ENCODE measurements around the gene LRRC15.

Gene LRRC15

DNA sequence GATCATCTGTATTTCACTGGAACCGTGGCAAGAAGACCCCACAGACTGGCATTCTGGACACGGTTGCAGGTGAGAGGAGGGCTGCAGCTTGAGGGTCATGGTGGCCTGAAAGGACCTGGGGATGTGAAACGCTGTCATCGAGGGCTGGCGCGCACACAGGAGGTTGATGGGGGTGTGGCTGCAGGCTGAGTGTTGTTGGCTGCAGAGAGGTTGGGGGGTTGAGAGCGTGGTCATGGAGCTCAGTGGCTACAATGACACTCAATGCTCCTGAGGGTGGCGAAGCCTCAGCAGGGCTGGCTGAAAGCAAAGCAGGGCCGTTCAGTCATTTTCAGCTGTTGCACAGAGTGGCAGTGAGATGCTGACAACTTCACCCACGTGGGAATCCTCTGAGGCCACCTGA is 39.4 kb downstream of the LRRC15 start:
- no peak for DNase-seq

DNA sequence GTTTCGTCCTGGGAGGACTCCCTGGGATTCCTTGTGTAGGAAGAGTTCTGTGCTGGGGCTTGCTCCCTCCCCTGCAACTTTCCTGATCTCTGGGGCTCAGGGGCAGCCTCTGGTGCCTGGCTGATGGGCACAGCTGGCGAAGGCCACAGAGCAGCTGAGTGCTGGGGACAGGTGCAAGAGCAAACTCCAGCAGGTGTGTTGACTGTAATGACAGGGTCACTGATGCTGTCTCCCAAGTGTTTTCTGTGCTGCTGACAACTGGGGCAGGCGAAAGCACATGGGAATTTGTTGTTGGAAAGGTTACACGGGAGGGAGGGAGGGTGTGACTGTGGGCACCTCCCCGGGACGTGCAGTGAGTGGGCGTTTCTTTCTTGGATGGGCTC is 40.0 kb downstream of the LRRC15 start:
- no peak for DNase-seq

DNA sequence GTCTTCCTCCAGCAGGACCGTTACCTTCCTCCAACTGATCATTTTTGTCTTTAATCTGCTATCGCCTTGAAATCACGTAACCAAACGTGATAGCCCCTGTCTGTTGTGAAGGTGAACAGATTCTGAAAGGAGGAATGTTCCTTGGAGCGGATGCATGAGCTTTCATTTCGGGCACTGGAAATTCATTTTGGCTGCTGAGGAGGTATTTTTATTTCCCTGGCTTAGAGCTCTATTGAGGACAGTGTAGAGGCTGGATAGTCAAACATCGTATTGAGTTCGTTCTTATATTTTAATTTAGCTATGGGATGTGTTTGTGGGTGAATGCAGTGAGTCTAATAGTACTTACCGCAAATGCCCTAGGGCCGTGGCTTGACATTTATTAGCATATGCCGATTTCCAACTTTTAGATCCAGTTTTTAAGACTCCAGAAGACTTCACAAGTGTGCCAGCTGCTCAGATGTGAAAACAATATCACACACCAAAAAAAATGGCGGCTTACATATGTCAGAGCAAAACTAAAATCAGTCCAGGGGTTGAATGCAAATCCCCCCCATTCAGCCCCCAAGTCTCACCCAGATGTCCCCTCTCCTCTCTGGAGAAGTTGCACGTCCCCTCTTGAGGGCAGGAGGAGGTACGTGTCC is 40.5 kb downstream of the LRRC15 start:
- no peak for DNase-seq

- DNase-seq, result no peak
These were observed 41.4 kb downstream of the LRRC15 start for GRCh38 chr3:194328053-194328657.

DNA sequence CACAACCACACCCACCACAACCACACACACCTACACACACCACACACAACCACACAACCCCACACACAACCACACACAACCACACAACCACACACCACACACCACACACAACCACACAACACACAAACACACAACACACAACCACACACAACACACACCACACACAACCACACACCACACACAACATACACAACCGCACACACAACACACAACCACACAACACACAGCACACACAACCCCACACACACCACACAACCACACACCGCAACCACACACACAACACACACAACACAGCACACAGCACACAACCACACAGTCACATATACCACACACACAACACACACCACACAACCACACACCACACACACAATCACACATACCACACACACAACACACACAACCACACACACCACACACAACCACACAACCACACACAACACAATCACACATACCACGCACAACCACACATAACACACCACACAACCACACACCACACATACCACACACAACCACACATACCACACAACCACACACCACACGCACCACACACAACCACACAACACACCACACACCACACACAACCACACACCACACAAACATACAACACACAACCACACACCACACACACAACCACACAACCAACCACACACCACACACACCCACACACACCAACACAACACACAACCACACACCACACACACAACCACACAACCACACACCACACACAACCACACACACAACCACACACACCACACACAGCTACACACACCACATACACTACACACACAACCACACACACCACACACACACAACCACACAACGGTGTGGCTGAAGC is 42.1 kb downstream of the LRRC15 start:
- DNase-seq, result no peak

DNA sequence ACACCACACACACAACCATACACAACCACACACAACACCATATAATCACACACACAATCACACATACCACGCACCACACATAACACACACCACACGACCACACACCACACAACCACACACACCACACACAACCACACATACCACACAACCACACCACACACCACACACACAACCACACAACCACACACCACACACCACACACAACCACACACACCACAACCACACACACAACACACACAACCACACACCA is 42.6 kb downstream of the LRRC15 start:
- no peak for DNase-seq

GRCh38 chr3:194326192-194326967 is 43.2 kb downstream of the LRRC15 start:
- no peak for DNase-seq

- DNase-seq, result no peak
These were observed 44.0 kb downstream of the LRRC15 start for GRCh38 chr3:194325424-194326153.

DNA sequence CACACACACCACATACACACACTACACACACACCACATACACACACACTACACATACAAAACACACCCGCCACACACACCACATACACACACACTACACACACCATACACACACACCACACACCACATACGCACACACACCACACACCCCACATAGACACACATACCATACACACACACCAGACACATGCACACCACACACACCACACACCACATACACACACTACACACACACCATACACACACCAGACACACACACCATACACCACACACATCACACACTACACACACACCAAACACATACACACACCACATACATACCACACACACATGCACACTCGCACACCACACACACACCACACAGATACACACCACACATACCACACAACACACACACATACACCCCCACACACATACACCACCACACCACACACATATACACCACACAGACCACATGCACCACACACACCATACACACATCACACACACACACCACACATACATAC is 44.7 kb downstream of the LRRC15 start:
- no peak for DNase-seq

GRCh38 chr3:194323785-194324735 is 45.5 kb downstream of the LRRC15 start:
- DNase-seq, result no peak

GRCh38 chr3:194322678-194323211 is 46.8 kb downstream of the LRRC15 start:
- DNase-seq, result no peak

GRCh38 chr3:194321693-194322640 is 47.6 kb downstream of the LRRC15 start:
- DNase-seq, result no peak

DNA sequence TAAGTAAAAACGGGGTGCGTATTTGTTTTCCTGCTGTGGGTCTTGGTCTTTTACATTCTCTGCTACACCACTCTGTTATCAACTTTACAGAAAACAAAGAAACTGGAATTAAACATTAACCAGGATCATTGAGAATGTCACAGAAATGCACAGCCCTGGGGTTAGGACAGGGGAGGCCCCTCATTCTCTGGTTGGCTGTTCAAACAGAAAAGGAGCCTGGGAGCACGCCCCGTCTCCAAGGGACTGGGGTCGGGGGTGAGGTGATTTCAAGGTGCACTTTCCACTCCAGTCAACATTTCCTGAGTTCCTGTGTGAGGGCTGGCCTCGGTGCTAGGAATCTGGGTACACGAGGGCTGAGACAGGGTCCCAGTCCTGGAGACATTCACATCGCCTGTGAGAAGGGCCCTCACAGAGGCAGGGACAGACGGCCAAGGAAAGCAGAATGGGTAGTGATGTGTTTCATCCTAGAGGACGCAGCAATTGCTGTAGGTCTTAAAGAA is 48.7 kb downstream of the LRRC15 start:
- no peak for DNase-seq

GRCh38 chr3:194320100-194320499 is 49.4 kb downstream of the LRRC15 start:
- DNase-seq, result no peak

DNA sequence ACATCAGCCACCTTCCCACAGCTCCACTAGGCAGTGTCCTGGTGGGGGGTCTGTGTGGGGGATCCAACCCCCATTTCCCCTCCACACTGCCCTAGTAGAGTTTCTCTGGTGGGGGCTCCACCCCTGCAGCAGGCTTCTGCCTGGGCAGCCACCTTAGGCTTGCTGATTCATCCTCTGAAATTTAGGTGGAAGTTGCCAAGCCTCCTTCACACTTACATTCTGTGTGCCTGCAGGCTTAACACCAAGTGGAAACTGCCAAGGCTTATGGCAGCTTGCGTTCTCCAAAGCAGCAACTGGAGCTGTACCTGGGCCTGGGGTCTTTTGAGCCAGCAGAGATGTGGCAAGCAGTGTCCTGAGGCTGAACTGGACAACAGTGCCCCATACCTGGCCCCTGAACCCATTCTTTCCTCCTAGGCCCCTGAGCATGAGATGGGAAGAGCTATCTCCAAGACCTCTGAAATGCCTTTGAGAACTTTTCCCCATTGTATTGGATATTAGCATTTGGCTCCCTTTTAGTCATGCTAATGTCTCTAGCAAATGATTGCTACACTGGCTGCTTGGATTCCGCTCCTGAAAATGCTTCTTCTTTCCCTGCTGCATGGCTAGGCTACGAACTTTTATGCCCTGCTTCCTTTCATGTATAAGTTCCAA is 50.9 kb downstream of the LRRC15 start:
- no peak for DNase-seq

DNA sequence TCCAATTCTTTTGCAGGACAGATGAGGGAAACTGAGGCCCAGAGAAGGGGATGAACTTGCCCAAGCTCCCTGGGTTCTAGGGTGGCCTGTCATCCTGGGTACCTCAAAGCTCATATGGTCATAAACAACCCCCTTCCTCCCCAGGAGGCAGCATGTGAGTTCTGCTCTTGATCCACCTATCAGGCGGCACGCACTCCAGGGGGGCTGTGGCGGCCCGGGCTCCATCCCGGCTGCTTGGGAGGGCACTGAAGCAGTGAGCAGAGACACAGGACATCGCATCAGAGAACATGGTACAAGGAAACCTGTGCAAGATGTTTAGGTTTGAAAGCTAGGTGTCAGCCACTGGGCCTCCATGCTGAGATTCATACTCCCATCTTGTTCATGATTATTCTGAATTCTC is 52.6 kb downstream of the LRRC15 start:
- no peak for DNase-seq

DNA sequence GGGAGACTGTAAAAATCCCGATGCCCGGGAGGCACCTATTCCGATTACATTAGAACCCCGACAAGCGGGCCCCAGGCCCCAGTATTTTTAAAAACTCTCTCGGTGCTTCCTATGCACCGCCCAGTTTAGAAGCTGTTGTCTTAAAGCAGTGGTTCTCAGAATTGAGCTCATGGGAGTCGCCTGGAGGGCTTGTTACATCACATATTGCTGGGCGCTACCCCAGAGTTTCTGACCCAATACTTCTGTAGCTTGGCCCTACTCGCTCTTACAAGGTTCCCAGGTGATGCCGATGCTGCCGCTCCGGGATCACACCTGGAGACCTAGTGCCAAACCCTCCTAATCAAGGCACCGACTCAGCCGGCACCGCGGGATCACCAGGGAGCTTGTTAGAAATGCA is 53.6 kb downstream of the LRRC15 start:
- no peak for DNase-seq

DNA sequence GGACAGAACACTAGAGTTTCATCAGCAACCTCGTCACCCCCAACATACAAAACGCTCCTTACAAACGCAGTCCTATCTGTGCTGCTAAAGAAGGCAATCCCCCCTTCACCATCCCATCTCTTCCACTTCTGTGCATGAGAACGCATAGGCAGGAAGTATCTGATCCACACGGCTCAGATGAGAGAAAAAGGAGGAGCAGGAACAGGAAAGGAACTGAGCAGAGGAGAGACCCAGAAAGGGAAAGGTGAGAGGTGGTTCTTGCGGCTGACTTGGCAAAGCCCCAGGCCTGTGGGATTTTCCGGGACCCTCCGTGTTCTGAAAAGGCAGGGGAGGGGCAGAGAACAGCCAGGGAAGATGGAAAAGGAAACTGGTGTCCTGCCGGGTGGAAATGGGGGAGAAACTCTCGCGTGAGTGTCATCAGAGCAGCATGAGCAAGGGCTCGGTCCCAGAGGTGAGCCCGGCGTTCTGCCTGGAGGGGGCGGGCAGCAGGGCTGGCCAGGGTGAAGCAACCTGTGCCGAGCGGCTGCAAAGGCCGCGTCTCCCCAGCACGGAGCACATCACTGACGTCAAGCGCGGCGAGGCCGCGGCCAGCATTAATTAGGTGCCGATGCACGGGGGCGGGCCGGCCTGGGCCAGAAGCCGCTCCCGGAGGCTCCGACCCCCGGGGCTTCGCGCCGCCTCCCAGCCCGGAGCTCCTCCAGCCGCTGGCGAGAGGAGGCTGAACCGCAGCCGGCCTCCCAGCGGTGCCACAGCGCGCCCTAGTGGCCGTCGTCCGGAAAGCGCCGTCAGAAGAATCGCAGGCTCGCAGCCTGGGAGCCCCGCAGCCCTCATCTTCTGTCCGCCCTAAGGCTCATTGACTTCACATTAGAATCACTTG is 54.2 kb downstream of the LRRC15 start:
- DNase-seq, result peak; percentile 57
